ENCODE results near the gene RFX3.

Gene RFX3

GRCh38 chr9:3464033-3464638 lies 61.7 kb downstream of the RFX3 start:
- H2AFZ ChIP-seq (ENCODE audit: low read length) = no peak overlapping the region

DNA sequence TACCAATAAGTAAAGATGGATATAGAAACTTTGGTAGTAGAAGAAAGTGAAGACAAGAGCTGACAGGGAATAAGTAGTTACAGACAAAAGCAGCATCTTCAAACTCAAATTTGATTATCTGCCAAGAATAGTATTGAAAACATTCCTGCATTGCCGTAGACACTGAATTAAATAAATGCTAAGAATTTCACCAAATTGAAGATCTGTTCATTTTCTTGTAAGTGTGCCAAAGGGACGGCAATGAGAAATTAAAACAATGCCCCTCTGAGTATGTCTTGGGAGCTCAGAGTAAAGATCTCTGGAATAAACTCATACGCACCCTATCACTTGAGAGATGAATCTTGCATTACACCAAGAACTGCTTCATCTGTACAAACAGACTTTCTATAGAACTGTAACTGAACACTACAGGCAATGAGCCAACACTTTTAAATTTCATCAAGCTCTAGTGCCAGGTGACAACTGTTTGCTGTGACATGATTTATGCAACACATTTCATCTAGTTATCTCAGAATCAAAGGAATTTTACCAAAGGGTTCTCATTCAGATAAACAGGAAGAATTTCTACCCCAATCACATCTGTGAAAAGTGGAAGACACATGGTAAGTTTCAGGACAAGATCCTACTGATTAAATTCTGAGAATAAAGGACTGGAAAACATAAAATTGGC lies 66.9 kb downstream of the RFX3 start:
- no peak overlapping the region for H2AFZ ChIP-seq (ENCODE audit: low read length)
- H2BK120ac ChIP-seq (ENCODE audit: low read depth, low read length) = no peak overlapping the region
- H3K4me2 ChIP-seq (ENCODE audit: insufficient read depth, low read length, poor library complexity, severe bottlenecking) = no peak overlapping the region
- H3K4me1 ChIP-seq (ENCODE audit: control insufficient read depth in 2 of 2, insufficient read depth in 1 of 2, low read depth in 1 of 2, low read length in 2 of 2) = peaks cover 0 to 3% of the 10 kb centered on the region in 2 donors
- H3K9me3 ChIP-seq (replicated peaks in 1 of 2; ENCODE audit: control insufficient read depth in 2 of 2, insufficient read depth in 1 of 2, low read depth in 1 of 2, low read length in 2 of 2) = peaks cover 0 to 11% of the 10 kb centered on the region in 2 donors
- H3K14ac ChIP-seq (ENCODE audit: low read length) = no peak overlapping the region
- no peak overlapping the region for H3K18ac ChIP-seq (ENCODE audit: low read length)
- no peak overlapping the region for H2BK5ac ChIP-seq (ENCODE audit: low read length)
- no peak overlapping the region for H2BK15ac ChIP-seq (ENCODE audit: low read length)
- no peak overlapping the region for H3K4ac ChIP-seq (ENCODE audit: low read length)
- H3K4me3 ChIP-seq (ENCODE audit: low read length in 2 of 2) = no peak overlapping the region
- H2AK5ac ChIP-seq (ENCODE audit: low read depth, low read length) = no peak overlapping the region
- H3K36me3 ChIP-seq (replicated peaks in 1 of 2; ENCODE audit: control insufficient read depth in 2 of 2, insufficient read depth in 2 of 2, low read length in 2 of 2) = peaks cover 0 to 29% of the 10 kb centered on the region in 2 donors
- H3K27ac ChIP-seq (replicated peaks; ENCODE audit: low read length) = no peak overlapping the region
- no peak overlapping the region for H3K23ac ChIP-seq (ENCODE audit: low read depth, low read length, poor library complexity)
- no peak overlapping the region for H3K9ac ChIP-seq (ENCODE audit: low read depth, low read length, poor library complexity)
- H2BK12ac ChIP-seq (ENCODE audit: low read length) = no peak overlapping the region
- DNase-seq (ENCODE audit: low spot score) = no peak
- H3K79me1 ChIP-seq (ENCODE audit: low read depth, low read length) = no peaks in the 10 kb centered on the region
- H3K27me3 ChIP-seq (ENCODE audit: control insufficient read depth in 3 of 3, insufficient read depth in 3 of 3, low read depth in 1 of 3, low read length in 3 of 3) = no peaks in the 10 kb centered on the region
- no CpG with 5 or more reads among the region's 3 CpGs for WGBS, 2 donors (ENCODE audit: extremely low coverage in 2 of 2, insufficient read length in 2 of 2, insufficient replicate concordance in 1 of 2)
- H4K8ac ChIP-seq (ENCODE audit: low read depth, low read length) = no peak overlapping the region
- no peak overlapping the region for H4K91ac ChIP-seq (ENCODE audit: low read depth, low read length, poor library complexity)

More at GRCh38 chr9:3464033-3464638, 61.7 kb downstream of the RFX3 start:
- Histone ChIP-seq H3K18ac (ENCODE audit: low read length) (no peak overlapping the region), H2BK120ac (ENCODE audit: low read depth, low read length) (no peak overlapping the region), H2BK5ac (ENCODE audit: low read length) (no peak overlapping the region), H3K4me2 (ENCODE audit: insufficient read depth, low read length, poor library complexity, severe bottlenecking) (no peak overlapping the region), H3K4me1 (ENCODE audit: control insufficient read depth in 2 of 2, insufficient read depth in 1 of 2, low read depth in 1 of 2, low read length in 2 of 2) (peaks cover 3 to 9% of the 10 kb centered on the region in 2 donors), H3K9ac (ENCODE audit: low read depth, low read length, poor library complexity) (no peak overlapping the region), H3K27me3 (ENCODE audit: control insufficient read depth in 3 of 3, insufficient read depth in 3 of 3, low read depth in 1 of 3, low read length in 3 of 3) (no peaks in the 10 kb centered on the region), H3K9me3 (replicated peaks in 1 of 2; ENCODE audit: control insufficient read depth in 2 of 2, insufficient read depth in 1 of 2, low read depth in 1 of 2, low read length in 2 of 2) (peaks cover 0 to 11% of the 10 kb centered on the region in 2 donors), H4K91ac (ENCODE audit: low read depth, low read length, poor library complexity) (no peak overlapping the region), H2BK12ac (ENCODE audit: low read length) (no peak overlapping the region), H3K23ac (ENCODE audit: low read depth, low read length, poor library complexity) (no peak overlapping the region), H3K4ac (ENCODE audit: low read length) (no peak overlapping the region), H3K27ac (replicated peaks; ENCODE audit: low read length) (no peak overlapping the region), H4K8ac (ENCODE audit: low read depth, low read length) (no peak overlapping the region), H3K4me3 (ENCODE audit: low read length in 2 of 2) (no peak overlapping the region), H2BK15ac (ENCODE audit: low read length) (no peak overlapping the region), H3K79me1 (ENCODE audit: low read depth, low read length) (no peaks in the 10 kb centered on the region), H3K36me3 (replicated peaks in 1 of 2; ENCODE audit: control insufficient read depth in 2 of 2, insufficient read depth in 2 of 2, low read length in 2 of 2) (peaks cover 0 to 26% of the 10 kb centered on the region in 2 donors), H2AK5ac (ENCODE audit: low read depth, low read length) (no peak overlapping the region), H3K14ac (ENCODE audit: low read length) (no peak overlapping the region)
- WGBS, 2 donors (ENCODE audit: extremely low coverage in 2 of 2, insufficient read length in 2 of 2, insufficient replicate concordance in 1 of 2) = no CpG with 5 or more reads among the region's 6 CpGs
- no peak for DNase-seq (ENCODE audit: low spot score)

DNA sequence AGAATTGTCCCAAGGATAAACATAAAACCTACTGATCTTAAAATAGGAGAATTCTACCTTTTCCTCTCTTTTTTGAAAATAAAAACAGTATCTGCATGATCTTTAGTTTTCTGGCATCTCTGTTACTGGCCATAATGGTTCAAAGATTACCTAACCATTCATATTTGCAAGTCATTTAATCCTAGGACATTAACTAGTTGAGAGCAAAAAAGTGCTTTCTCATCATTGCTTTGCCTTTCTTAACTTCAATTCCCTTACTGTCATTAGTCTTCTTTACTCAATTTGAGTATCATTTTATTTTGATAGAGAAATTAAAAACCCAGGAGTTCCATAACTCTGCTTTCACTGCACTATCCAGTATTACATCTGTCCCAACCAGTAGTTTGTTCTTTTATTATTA lies 68.6 kb downstream of the RFX3 start:
- H3K14ac ChIP-seq (ENCODE audit: low read length) = no peak overlapping the region
- H3K4me2 ChIP-seq (ENCODE audit: insufficient read depth, low read length, poor library complexity, severe bottlenecking) = no peak overlapping the region
- H2AFZ ChIP-seq (ENCODE audit: low read length) = no peak overlapping the region
- no peak overlapping the region for H4K91ac ChIP-seq (ENCODE audit: low read depth, low read length, poor library complexity)
- DNase-seq (ENCODE audit: low spot score) = no peak
- H3K36me3 ChIP-seq (replicated peaks in 1 of 2; ENCODE audit: control insufficient read depth in 2 of 2, insufficient read depth in 2 of 2, low read length in 2 of 2) = peaks cover 0 to 34% of the 10 kb centered on the region in 2 donors
- no peak overlapping the region for H3K23ac ChIP-seq (ENCODE audit: low read depth, low read length, poor library complexity)
- H2BK120ac ChIP-seq (ENCODE audit: low read depth, low read length) = no peak overlapping the region
- H3K9ac ChIP-seq (ENCODE audit: low read depth, low read length, poor library complexity) = no peak overlapping the region
- no peak overlapping the region for H2BK12ac ChIP-seq (ENCODE audit: low read length)
- H3K27ac ChIP-seq (replicated peaks; ENCODE audit: low read length) = no peak overlapping the region
- H2BK15ac ChIP-seq (ENCODE audit: low read length) = no peak overlapping the region
- H3K4ac ChIP-seq (ENCODE audit: low read length) = no peak overlapping the region
- H3K79me1 ChIP-seq (ENCODE audit: low read depth, low read length) = no peaks in the 10 kb centered on the region
- no peak overlapping the region for H2BK5ac ChIP-seq (ENCODE audit: low read length)
- peaks cover 0 to 3% of the 10 kb centered on the region in 2 donors for H3K4me1 ChIP-seq (ENCODE audit: control insufficient read depth in 2 of 2, insufficient read depth in 1 of 2, low read depth in 1 of 2, low read length in 2 of 2)
- H3K4me3 ChIP-seq (ENCODE audit: low read length in 2 of 2) = no peak overlapping the region
- no peaks in the 10 kb centered on the region for H3K27me3 ChIP-seq (ENCODE audit: control insufficient read depth in 3 of 3, insufficient read depth in 3 of 3, low read depth in 1 of 3, low read length in 3 of 3)
- H4K8ac ChIP-seq (ENCODE audit: low read depth, low read length) = no peak overlapping the region
- H3K9me3 ChIP-seq (replicated peaks in 1 of 2; ENCODE audit: control insufficient read depth in 2 of 2, insufficient read depth in 1 of 2, low read depth in 1 of 2, low read length in 2 of 2) = peaks cover 0 to 1% of the 10 kb centered on the region in 2 donors
- H2AK5ac ChIP-seq (ENCODE audit: low read depth, low read length) = no peak overlapping the region
- no peak overlapping the region for H3K18ac ChIP-seq (ENCODE audit: low read length)

- no peaks in the 10 kb centered on the region for H3K27me3 ChIP-seq (ENCODE audit: control insufficient read depth in 3 of 3, insufficient read depth in 3 of 3, low read depth in 1 of 3, low read length in 3 of 3)
- no peak overlapping the region for H3K4me2 ChIP-seq (ENCODE audit: insufficient read depth, low read length, poor library complexity, severe bottlenecking)
- H2BK15ac ChIP-seq (ENCODE audit: low read length) = no peak overlapping the region
- H3K9ac ChIP-seq (ENCODE audit: low read depth, low read length, poor library complexity) = no peak overlapping the region
- H3K9me3 ChIP-seq (replicated peaks in 1 of 2; ENCODE audit: control insufficient read depth in 2 of 2, insufficient read depth in 1 of 2, low read depth in 1 of 2, low read length in 2 of 2) = peaks cover 1 to 3% of the 10 kb centered on the region in 2 donors
- H3K14ac ChIP-seq (ENCODE audit: low read length) = no peak overlapping the region
- no peak overlapping the region for H2AK5ac ChIP-seq (ENCODE audit: low read depth, low read length)
- no peak overlapping the region for H4K91ac ChIP-seq (ENCODE audit: low read depth, low read length, poor library complexity)
- peaks cover 0 to 3% of the 10 kb centered on the region in 2 donors for H3K4me1 ChIP-seq (ENCODE audit: control insufficient read depth in 2 of 2, insufficient read depth in 1 of 2, low read depth in 1 of 2, low read length in 2 of 2)
- no peak overlapping the region for H3K4ac ChIP-seq (ENCODE audit: low read length)
- H3K79me1 ChIP-seq (ENCODE audit: low read depth, low read length) = no peaks in the 10 kb centered on the region
- no peak overlapping the region for H3K18ac ChIP-seq (ENCODE audit: low read length)
- H2AFZ ChIP-seq (ENCODE audit: low read length) = no peak overlapping the region
- H3K4me3 ChIP-seq (ENCODE audit: low read length in 2 of 2) = no peak overlapping the region
- no CpG with 5 or more reads among the region's 3 CpGs for WGBS, 2 donors (ENCODE audit: extremely low coverage in 2 of 2, insufficient read length in 2 of 2, insufficient replicate concordance in 1 of 2)
- H3K27ac ChIP-seq (replicated peaks; ENCODE audit: low read length) = no peak overlapping the region
- H3K36me3 ChIP-seq (replicated peaks in 1 of 2; ENCODE audit: control insufficient read depth in 2 of 2, insufficient read depth in 2 of 2, low read length in 2 of 2) = peaks cover 2 to 41% of the 10 kb centered on the region in 2 donors
- no peak overlapping the region for H4K8ac ChIP-seq (ENCODE audit: low read depth, low read length)
- no peak overlapping the region for H2BK120ac ChIP-seq (ENCODE audit: low read depth, low read length)
- no peak overlapping the region for H3K23ac ChIP-seq (ENCODE audit: low read depth, low read length, poor library complexity)
- no peak for DNase-seq (ENCODE audit: low spot score)
- H2BK5ac ChIP-seq (ENCODE audit: low read length) = no peak overlapping the region
- H2BK12ac ChIP-seq (ENCODE audit: low read length) = no peak overlapping the region
Measured at GRCh38 chr9:3455717-3456116, 70.1 kb downstream of the RFX3 start.
